DMS79 (cell line): Measurements from ENCODE around the gene PTRHD1.
"Not testable (repeated sequence)": the region's sequence is repeated elsewhere in the genome, so short reads cannot be mapped to it uniquely, and the experiment has no call there.

Experiments used
- DNase-seq: peaks from one replicate; lab custom pipeline; 2025; lab: John Stamatoyannopoulos, UW

The PTRHD1 gene

GRCh38 chr2:24792874-24793760, at the start of gene PTRHD1, which contains the start of gene CENPO:
Gene PTRHD1 (minus strand): TSS chr2:24793391. CDS start chr2:24793377, 14 bp downstream.
Gene CENPO (plus strand): TSS chr2:24793425. CDS start chr2:24793920, 495 bp downstream.
- peak; percentile 96 for DNase-seq

- no peak for DNase-seq
Measured at GRCh38 chr2:24842081-24843050, 49.2 kb upstream of the PTRHD1 start.

GRCh38 chr2:24840962-24841945, 48.1 kb upstream of the PTRHD1 start:
- no peak for DNase-seq

- no peak for DNase-seq
Measured at GRCh38 chr2:24840164-24840869, 47.1 kb upstream of the PTRHD1 start.

GRCh38 chr2:24839729-24840128, 46.5 kb upstream of the PTRHD1 start:
- DNase-seq: no peak

- no peak for DNase-seq
Measured at GRCh38 chr2:24838541-24838940, 45.4 kb upstream of the PTRHD1 start.

- no peak for DNase-seq
Measured at GRCh38 chr2:24837996-24838513, 44.9 kb upstream of the PTRHD1 start.

GRCh38 chr2:24836706-24837105, 43.5 kb upstream of the PTRHD1 start:
- DNase-seq: no peak

- no peak for DNase-seq
Measured at GRCh38 chr2:24836206-24836605, 43.0 kb upstream of the PTRHD1 start.

- DNase-seq: not testable (repeated sequence)
Measured at GRCh38 chr2:24835411-24835810, 42.2 kb upstream of the PTRHD1 start.

GRCh38 chr2:24834733-24835395, 41.7 kb upstream of the PTRHD1 start:
- DNase-seq: no peak

- no peak for DNase-seq
Measured at GRCh38 chr2:24833821-24834732, 40.9 kb upstream of the PTRHD1 start.

- no peak for DNase-seq
Measured at GRCh38 chr2:24832931-24833701, 39.9 kb upstream of the PTRHD1 start.

GRCh38 chr2:24832521-24832920, 39.3 kb upstream of the PTRHD1 start:
- no peak for DNase-seq

- no peak for DNase-seq
Measured at GRCh38 chr2:24832073-24832461, 38.9 kb upstream of the PTRHD1 start.

GRCh38 chr2:24831221-24832072, 38.3 kb upstream of the PTRHD1 start:
- no peak for DNase-seq

- no peak for DNase-seq
Measured at GRCh38 chr2:24830786-24831185, 37.6 kb upstream of the PTRHD1 start.
